ENCODE data around the gene CCDC78. TPM values are rescaled to one million over a fixed set of nuclear protein-coding genes. Genes with fewer than 3 reads are reported as not detected.

CCDC78 gene
- total RNA-seq, 1 experiment from 2014 or later: 22.9 TPM

GRCh38 chr16:693364-693763, 32.9 kb downstream of the CCDC78 start:
- H2AFZ ChIP-seq (ENCODE audit: low read depth, low read length, poor library complexity, severe bottlenecking): no peak overlapping the region
- ChIA-PET POLR2A (no interaction called here), RAD21 (ENCODE audit: low non-redundant PET in 1 of 2, low total read pairs in 2 of 2, uncharacterized antibody in 2 of 2, unreplicated experiment in 2 of 2) (no interaction called here), CTCF (no interaction called here)
- no peaks in the 10 kb centered on the region for H3K36me3 ChIP-seq (ENCODE audit: control insufficient read depth in 1 of 2, insufficient read depth in 2 of 2, low read length in 2 of 2)
- H3K4me1 ChIP-seq (ENCODE audit: control insufficient read depth in 1 of 2, insufficient read depth in 2 of 2, low read length in 2 of 2): peaks cover 18 to 46% of the 10 kb centered on the region in 2 experiments
- H3K4me3 ChIP-seq (replicated peaks in 1 of 2; ENCODE audit: low read depth in 1 of 2, low read length in 2 of 2): no peak overlapping the region
- DNase-seq (ENCODE audit: low read depth, low spot score) (no peak), ATAC-seq (no peak)
- no peak overlapping the region for H3K27ac ChIP-seq (ENCODE audit: low read depth, low read length)
- intact Hi-C loops (cut with micrococcal nuclease): no loop called here
- BruUV-seq (replicated peaks): no TSS peak
- H3K9me3 ChIP-seq (ENCODE audit: control insufficient read depth in 1 of 2, insufficient read depth in 1 of 2, low read depth in 1 of 2, low read length in 2 of 2): no peaks in the 10 kb centered on the region
- TF ChIP-seq REST (IDR thresholded peaks at IDR 0.05; ENCODE audit: low read depth) (no peak), POLR2A (IDR thresholded peaks at IDR 0.05; ENCODE audit: borderline replicate concordance, extremely low read depth, insufficient read depth, insufficient read length) (no peak), CTCF (IDR thresholded peaks at IDR 0.05 in 2 of 3, conservative IDR thresholded peaks at IDR 0.05 in 1 of 3; ENCODE audit: borderline replicate concordance in 1 of 3, insufficient read depth in 1 of 3, low read depth in 2 of 3, low read length in 2 of 3) (no peak), CBX3 (IDR thresholded peaks at IDR 0.05; ENCODE audit: low read depth) (no peak), TCF7L2 (IDR thresholded peaks at IDR 0.05; ENCODE audit: borderline replicate concordance, extremely low read depth, insufficient read depth, insufficient read length) (no peak), EZH2phosphoT487 (IDR thresholded peaks at IDR 0.05; ENCODE audit: borderline replicate concordance) (no peak), ATF3 (IDR thresholded peaks at IDR 0.05) (no peak), JUND (IDR thresholded peaks at IDR 0.05) (no peak), SIN3A (IDR thresholded peaks at IDR 0.05; ENCODE audit: low read depth) (no peak), POLR2AphosphoS5 (IDR thresholded peaks at IDR 0.05; ENCODE audit: low read depth, low read length) (no peak)
- H3K27me3 ChIP-seq (ENCODE audit: insufficient read depth, low read length): no peaks in the 10 kb centered on the region
- H3K9ac ChIP-seq (ENCODE audit: low read length): no peak overlapping the region
- H4K20me1 ChIP-seq (ENCODE audit: insufficient read depth): no peaks in the 10 kb centered on the region
- H3K4me2 ChIP-seq (ENCODE audit: low read length): no peak overlapping the region
- H3K9me2 ChIP-seq (ENCODE audit: insufficient read depth): no peaks in the 10 kb centered on the region
- H3K79me2 ChIP-seq (ENCODE audit: insufficient read depth, low read length): peaks cover 13% of the 10 kb centered on the region; the same call in 1 of the 2 replicates

Data from HCT116 (cell line).